Measurements from ENCODE around the gene CFAP97.

Gene CFAP97

GRCh38 chr4:185224597-185224996 lies 20.8 kb upstream of the CFAP97 start:
- TF ChIP-seq, protein P1, sequence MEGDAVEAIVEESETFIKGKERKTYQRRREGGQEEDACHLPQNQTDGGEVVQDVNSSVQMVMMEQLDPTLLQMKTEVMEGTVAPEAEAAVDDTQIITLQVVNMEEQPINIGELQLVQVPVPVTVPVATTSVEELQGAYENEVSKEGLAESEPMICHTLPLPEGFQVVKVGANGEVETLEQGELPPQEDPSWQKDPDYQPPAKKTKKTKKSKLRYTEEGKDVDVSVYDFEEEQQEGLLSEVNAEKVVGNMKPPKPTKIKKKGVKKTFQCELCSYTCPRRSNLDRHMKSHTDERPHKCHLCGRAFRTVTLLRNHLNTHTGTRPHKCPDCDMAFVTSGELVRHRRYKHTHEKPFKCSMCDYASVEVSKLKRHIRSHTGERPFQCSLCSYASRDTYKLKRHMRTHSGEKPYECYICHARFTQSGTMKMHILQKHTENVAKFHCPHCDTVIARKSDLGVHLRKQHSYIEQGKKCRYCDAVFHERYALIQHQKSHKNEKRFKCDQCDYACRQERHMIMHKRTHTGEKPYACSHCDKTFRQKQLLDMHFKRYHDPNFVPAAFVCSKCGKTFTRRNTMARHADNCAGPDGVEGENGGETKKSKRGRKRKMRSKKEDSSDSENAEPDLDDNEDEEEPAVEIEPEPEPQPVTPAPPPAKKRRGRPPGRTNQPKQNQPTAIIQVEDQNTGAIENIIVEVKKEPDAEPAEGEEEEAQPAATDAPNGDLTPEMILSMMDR (IDR thresholded peaks at IDR 0.05; ENCODE audit: insufficient read depth, low read depth, low read length, missing control alignments): peak; percentile 4
- DNase-seq (ENCODE audit: low read depth): no peak
- no peak overlapping the region for H3K4me3 ChIP-seq (ENCODE audit: low read depth, low read length)

DNA sequence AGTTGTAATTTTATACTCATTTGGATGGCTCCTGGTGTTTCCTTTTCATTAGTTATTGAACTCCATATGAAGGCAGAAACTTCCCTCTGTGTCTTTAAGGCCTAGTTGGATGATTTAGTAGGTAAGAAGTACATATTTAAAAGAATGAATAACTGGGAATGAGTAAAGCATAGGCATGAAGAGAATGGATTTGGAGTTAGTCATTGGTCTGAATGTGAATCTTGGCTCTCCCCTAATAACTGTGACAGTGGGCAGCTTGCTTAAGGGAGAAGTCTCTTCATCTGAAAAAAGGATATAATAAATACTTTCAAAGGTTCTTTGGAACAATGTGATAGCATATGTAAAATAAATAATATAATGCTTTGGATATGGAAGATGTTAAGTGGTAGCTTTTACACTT lies 18.8 kb upstream of the CFAP97 start:
- TF ChIP-seq, protein P1 (IDR thresholded peaks at IDR 0.05; ENCODE audit: insufficient read depth, low read depth, low read length, missing control alignments): no peak
- no peak overlapping the region for H3K4me3 ChIP-seq (ENCODE audit: low read depth, low read length)
- DNase-seq (ENCODE audit: low read depth): no peak

GRCh38 chr4:185221912-185222311 lies 18.1 kb upstream of the CFAP97 start:
- TF ChIP-seq, protein P1 (IDR thresholded peaks at IDR 0.05; ENCODE audit: insufficient read depth, low read depth, low read length, missing control alignments): no peak
- no peak for DNase-seq (ENCODE audit: low read depth)
- no peak overlapping the region for H3K4me3 ChIP-seq (ENCODE audit: low read depth, low read length)

DNA sequence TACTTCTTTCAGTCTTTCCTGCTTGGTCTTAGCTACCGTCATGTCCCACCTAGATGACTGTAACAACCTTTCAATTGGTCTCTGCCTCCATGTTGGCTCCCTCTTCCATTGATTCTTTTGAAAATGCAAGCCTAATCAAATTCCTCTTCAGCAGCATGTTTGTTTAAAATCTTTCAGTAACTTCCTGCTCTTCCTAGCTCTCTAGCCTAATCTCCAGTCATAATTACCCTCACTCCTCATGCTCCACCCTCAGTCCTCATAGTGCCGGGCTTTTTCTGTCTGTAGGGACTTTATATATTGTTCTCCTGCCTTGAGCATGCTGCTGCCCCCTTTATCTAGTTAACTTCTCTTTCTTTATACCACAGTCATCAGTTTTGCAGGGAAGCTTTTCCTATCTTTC lies 17.7 kb upstream of the CFAP97 start:
- TF ChIP-seq, protein P1 (IDR thresholded peaks at IDR 0.05; ENCODE audit: insufficient read depth, low read depth, low read length, missing control alignments): no peak
- no peak for DNase-seq (ENCODE audit: low read depth)
- no peak overlapping the region for H3K4me3 ChIP-seq (ENCODE audit: low read depth, low read length)

GRCh38 chr4:185219551-185220344 lies 15.9 kb upstream of the CFAP97 start:
- H3K4me3 ChIP-seq (ENCODE audit: low read depth, low read length): no peak overlapping the region
- peak; percentile 62 for DNase-seq (ENCODE audit: low read depth)
- TF ChIP-seq, protein P1 (IDR thresholded peaks at IDR 0.05; ENCODE audit: insufficient read depth, low read depth, low read length, missing control alignments): no peak

DNA sequence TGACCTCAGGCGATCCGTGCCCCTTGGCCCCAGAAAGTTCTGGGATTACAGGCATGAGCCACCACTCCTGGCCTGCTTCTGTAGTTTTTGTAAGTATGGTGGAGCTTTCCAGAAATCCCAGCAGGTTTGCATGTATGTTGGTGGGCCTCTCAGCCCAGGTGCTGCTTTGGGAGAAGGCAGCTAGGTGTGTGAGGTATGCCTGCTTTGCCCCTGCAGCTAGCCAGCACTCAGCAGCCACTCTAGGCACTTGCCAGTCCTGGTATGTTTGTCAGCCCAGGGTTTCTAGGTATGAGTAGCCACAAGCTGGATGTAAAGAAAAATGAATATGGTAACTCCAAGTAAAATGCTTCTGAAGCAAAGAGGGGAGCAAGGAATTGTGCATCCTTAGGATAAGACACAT lies 14.5 kb upstream of the CFAP97 start:
- no peak overlapping the region for H3K4me3 ChIP-seq (ENCODE audit: low read depth, low read length)
- TF ChIP-seq, protein P1 (IDR thresholded peaks at IDR 0.05; ENCODE audit: insufficient read depth, low read depth, low read length, missing control alignments): no peak
- no peak for DNase-seq (ENCODE audit: low read depth)
